Stimulated activated naive CD8-positive, alpha-beta T cell treated with anti-CD3 and anti-CD28 coated beads, Interleukin-15, Interleukin-2, amounts not matched to agents 100 ng/mL and 50 ng/mL, for 24 hours (primary cell): ENCODE measurements around the gene DHX16.
"Not testable (repeated sequence)": the region's sequence is repeated elsewhere in the genome, so short reads cannot be mapped to it uniquely, and the experiment has no call there.

Experiments used
- H3K27ac Mint-ChIP-seq: one replicate; pipeline ENCODE4 v1.8.0; 2021; ENCODE audit warnings: mild to moderate bottlenecking, mixed read lengths
- H3K27me3 Mint-ChIP-seq: one replicate; pipeline ENCODE4 v1.8.0; 2021; ENCODE audit warnings: mixed read lengths
- H3K36me3 Mint-ChIP-seq: one replicate; pipeline ENCODE4 v1.8.0; 2021; ENCODE audit warnings: low read depth, mixed read lengths
- H3K4me1 Mint-ChIP-seq: one replicate; pipeline ENCODE4 v1.8.0; 2021; ENCODE audit warnings: low read depth, mixed read lengths
- H3K4me3 Mint-ChIP-seq: one replicate; pipeline ENCODE4 v1.8.0; 2021; ENCODE audit warnings: mild to moderate bottlenecking, mixed read lengths
- H3K9me3 Mint-ChIP-seq: one replicate; pipeline ENCODE4 v1.8.0; 2021; ENCODE audit warnings: mixed read lengths

The DHX16 gene

DNA sequence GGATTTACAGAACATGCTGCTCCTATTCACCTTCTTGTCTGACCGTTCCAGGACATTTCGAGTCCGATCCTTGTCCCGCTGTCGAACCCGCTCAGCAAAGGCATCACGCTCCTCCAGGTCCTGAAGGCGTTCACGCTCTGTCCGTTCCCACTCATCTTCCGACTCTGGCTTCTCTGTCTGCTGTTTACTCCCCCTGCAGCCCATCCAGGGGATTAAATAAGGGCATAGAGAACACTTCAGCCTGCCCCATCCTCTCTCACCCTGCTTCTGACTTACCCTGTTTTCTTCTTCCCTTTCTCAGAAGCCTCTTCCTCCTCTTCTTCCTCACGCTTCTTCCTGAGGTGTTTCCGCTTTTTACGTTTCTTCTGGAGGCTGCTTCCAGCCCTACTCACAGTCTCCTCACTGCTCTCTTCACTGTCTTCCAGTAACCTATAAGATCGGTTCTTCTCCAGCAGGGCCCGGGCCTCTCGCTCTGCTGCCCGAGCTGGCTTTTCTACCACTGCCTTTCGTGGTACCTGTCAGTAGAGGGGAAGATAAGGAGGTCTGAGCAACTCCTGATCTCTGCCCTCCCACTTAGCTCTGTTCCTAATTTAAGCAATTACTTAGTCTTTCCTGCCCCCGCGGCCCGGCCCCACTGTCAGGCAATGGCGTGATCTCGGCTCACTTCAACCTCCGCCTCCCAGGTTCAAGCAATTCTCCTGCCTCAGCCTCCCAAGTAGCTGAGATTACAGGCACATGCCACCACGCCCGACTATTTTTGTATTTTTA lies 1.9 kb downstream of the DHX16 start:
- peak overlapping the region; percentile 39 for H3K27ac Mint-ChIP-seq
- H3K36me3 Mint-ChIP-seq: peaks cover 36% of the 10 kb centered on the region
- H3K27me3 Mint-ChIP-seq: no peaks in the 10 kb centered on the region
- no peaks in the 10 kb centered on the region for H3K9me3 Mint-ChIP-seq
- H3K4me3 Mint-ChIP-seq: peak overlapping the region; percentile 94
- peaks cover 31% of the 10 kb centered on the region for H3K4me1 Mint-ChIP-seq

GRCh38 chr6:30666300-30666699 lies 6.5 kb downstream of the DHX16 start:
- H3K4me3 Mint-ChIP-seq, H3K27me3 Mint-ChIP-seq, H3K9me3 Mint-ChIP-seq: not testable (repeated sequence)
- H3K4me1 Mint-ChIP-seq: peaks cover 22% of the 10 kb centered on the region
- H3K27ac Mint-ChIP-seq: peak overlapping the region; percentile 66
- peaks cover 64% of the 10 kb centered on the region for H3K36me3 Mint-ChIP-seq

GRCh38 chr6:30664994-30665767 lies 7.6 kb downstream of the DHX16 start:
- Mint-ChIP-seq H3K27me3 (no peaks in the 10 kb centered on the region), H3K9me3 (no peaks in the 10 kb centered on the region), H3K4me3 (no peak overlapping the region), H3K36me3 (peaks cover 58% of the 10 kb centered on the region), H3K27ac (no peak overlapping the region), H3K4me1 (peaks cover 15% of the 10 kb centered on the region)

GRCh38 chr6:30657922-30658321 lies 14.9 kb downstream of the DHX16 start:
- Mint-ChIP-seq H3K36me3 (peaks cover 69% of the 10 kb centered on the region), H3K27ac (peak overlapping the region; percentile 74)
- H3K9me3 Mint-ChIP-seq, H3K4me3 Mint-ChIP-seq, H3K27me3 Mint-ChIP-seq, H3K4me1 Mint-ChIP-seq: not testable (repeated sequence)

DNA sequence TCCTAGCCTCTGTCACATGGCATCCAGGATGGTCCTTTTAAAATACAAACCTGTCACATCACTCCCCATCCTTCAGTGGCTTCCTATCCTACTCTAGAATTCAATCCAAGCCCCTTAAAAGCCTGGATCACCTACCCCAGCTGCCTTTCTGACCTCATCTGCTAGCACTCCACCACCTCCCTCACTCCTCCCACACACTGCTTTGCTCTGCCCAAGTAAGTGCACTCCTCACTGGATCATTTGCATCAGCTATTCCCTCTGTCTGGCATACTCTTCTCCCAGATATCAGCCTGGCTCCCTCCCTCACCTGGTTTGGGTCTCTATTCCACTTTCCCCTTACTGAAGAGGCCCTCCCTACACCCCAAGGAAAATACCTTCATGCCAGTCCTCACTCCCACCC lies 15.4 kb downstream of the DHX16 start:
- H3K9me3 Mint-ChIP-seq: no peaks in the 10 kb centered on the region
- peaks cover 69% of the 10 kb centered on the region for H3K36me3 Mint-ChIP-seq
- no peaks in the 10 kb centered on the region for H3K4me1 Mint-ChIP-seq
- no peaks in the 10 kb centered on the region for H3K27me3 Mint-ChIP-seq
- no peak overlapping the region for H3K4me3 Mint-ChIP-seq
- H3K27ac Mint-ChIP-seq: peak overlapping the region; percentile 74

DNA sequence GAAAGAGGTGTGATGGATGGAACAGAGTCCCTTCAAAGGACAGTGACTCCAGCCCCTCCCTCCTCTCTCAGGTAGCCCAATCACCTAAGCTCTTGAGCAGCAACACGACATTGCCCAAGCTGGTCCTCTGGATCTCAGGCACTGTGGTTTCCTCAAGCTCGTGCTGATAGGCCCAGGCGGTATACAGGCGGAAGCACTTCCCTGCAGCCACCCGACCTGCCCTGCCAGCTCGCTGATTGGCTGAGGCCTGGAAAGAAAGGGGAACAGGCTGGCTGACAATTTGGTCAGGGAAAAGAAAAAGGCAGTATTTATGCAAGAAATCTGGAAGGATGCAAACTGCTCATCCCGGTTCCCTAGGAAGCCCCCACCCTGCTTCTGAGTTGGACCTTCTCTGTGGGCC lies 16.3 kb downstream of the DHX16 start:
- Mint-ChIP-seq H3K36me3 (peaks cover 67% of the 10 kb centered on the region), H3K4me3 (no peak overlapping the region), H3K27me3 (no peaks in the 10 kb centered on the region), H3K9me3 (no peaks in the 10 kb centered on the region), H3K27ac (no peak overlapping the region), H3K4me1 (no peaks in the 10 kb centered on the region)

DNA sequence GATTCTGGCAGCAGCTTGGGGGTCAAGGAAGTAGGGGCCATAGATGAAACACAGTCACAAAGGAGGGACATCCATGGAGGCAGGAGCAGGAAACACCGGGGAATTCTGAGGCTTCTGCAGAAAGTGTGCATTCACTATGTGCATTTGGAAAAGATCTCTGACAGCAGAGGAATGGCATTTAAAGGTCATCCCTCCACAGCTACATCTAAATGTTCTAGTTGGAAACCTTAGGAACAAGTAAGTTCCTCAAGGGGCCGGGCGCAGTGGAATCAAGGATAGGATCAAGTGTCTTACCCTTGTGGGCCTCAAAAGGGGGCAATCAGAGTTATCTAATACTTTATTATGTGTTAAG lies 17.1 kb downstream of the DHX16 start:
- Mint-ChIP-seq H3K4me3 (no peak overlapping the region), H3K27ac (no peak overlapping the region), H3K4me1 (no peaks in the 10 kb centered on the region), H3K9me3 (no peaks in the 10 kb centered on the region), H3K36me3 (peaks cover 70% of the 10 kb centered on the region), H3K27me3 (no peaks in the 10 kb centered on the region)

DNA sequence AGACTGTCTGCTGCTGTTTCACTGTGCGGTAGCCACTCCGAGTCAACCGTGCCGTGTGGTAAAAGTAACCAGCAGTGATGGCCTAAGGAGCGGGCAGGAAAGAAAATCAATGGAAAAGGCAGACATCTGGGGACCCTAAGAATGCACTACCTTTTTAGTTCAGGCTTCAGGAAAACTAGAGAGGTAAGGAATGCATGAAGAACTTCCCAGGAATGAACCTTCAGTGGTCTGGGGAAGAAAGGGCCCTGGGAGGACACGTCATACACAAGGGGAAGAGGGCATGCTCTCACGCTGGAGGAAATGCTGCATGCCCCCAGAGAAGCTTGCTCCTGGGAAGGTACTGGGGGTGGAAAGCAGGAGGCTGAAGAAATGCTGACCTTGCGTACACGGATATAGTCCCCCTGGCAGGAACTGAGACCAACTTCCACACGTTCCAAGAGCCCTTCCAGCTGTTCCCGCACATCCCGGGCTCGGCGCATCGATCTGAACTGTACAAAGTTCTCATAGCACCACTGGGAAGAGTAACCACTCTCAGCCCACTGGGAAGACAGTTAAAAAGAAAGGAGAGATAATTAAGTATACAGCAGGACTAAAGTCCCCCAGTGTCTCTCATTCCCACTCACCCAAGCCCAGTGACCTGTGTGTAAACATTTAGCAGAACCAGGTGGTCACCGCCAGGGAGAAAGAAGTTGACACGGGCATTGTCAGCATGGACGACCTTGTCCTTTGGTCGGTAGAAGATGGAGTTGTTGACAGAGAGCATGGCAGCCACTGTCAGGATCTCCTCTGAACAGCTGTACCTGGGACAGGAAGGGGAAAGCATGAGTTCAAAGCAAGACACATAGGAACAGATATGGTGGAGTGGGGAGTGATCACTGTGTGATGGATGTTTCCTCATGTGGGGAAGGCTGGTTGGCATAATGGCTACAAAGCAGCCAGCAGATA lies 17.7 kb downstream of the DHX16 start:
- no peak overlapping the region for H3K27ac Mint-ChIP-seq
- H3K4me1 Mint-ChIP-seq: no peaks in the 10 kb centered on the region
- H3K9me3 Mint-ChIP-seq: no peaks in the 10 kb centered on the region
- no peaks in the 10 kb centered on the region for H3K27me3 Mint-ChIP-seq
- H3K4me3 Mint-ChIP-seq: no peak overlapping the region
- H3K36me3 Mint-ChIP-seq: peaks cover 69% of the 10 kb centered on the region

DNA sequence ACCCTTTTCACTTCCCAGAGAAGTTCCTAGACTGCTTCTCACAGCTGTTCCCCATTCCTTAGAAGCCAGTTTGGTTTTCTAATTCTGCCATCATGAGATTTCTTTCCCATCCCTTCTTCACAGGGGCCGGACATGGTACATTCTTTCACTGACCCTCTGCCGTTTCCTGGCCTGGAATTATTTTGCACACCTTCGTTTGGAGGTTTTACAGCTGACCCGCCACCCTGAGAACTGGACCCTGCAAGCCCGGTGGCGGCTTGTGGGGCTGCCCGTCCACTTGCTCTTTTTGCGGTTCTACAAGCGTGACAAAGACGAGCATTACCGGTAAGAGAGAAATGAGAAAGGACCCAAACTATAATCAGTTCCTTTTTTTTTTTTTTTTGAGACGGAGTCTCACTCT lies 21.7 kb downstream of the DHX16 start:
- H3K27ac Mint-ChIP-seq: no peak overlapping the region
- H3K4me3 Mint-ChIP-seq: no peak overlapping the region
- H3K27me3 Mint-ChIP-seq: no peaks in the 10 kb centered on the region
- no peaks in the 10 kb centered on the region for H3K9me3 Mint-ChIP-seq
- peaks cover 50% of the 10 kb centered on the region for H3K36me3 Mint-ChIP-seq
- H3K4me1 Mint-ChIP-seq: peaks cover 19% of the 10 kb centered on the region

DNA sequence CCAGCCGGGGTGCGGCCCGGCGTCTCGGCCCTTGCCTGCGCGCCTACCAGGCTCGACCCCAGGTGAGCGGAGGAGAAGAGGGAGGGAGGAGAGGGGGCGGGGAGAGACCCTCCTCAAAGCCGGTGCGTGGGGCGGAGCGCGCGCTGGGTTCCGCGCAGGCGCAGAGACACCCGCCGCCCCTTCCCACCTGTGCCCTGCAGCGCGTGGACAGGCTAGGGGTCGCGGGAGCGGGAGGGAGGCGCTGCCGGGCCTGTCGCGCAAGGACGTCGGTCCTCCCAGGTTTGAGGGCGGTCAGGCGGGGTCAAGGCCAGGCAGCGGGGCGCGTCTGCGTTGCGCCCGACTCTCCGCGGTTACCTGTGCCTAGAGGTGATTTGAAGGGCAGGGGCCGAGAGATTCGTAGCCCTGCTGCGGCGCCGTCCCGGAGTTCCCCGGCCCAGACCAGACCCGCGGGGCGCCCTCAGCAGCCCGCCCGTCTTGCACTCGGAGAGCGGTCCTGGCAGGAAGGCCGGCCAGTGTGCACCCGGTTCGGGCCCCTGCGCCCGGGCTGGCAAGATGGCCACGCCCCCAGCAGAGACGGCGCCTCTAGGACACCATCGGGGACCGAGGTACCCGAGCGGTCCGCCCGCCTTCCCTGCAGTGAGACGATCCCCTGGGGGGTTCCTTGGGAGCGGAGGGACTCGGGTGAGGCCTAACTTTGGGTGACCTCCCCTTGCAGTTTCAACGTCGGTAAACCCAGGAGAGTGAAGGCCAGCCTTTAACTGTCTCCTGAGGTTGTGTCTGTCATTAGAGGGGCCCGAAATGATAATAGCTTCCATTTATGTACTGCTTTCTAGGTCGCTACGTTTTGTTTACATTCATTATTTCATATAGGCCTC lies 25.3 kb downstream of the DHX16 start:
- peaks cover 30% of the 10 kb centered on the region for H3K4me1 Mint-ChIP-seq
- H3K27ac Mint-ChIP-seq: peak overlapping the region; percentile 88
- H3K36me3 Mint-ChIP-seq: peaks cover 47% of the 10 kb centered on the region
- no peaks in the 10 kb centered on the region for H3K9me3 Mint-ChIP-seq
- no peaks in the 10 kb centered on the region for H3K27me3 Mint-ChIP-seq
- H3K4me3 Mint-ChIP-seq: peak overlapping the region; percentile 91

DNA sequence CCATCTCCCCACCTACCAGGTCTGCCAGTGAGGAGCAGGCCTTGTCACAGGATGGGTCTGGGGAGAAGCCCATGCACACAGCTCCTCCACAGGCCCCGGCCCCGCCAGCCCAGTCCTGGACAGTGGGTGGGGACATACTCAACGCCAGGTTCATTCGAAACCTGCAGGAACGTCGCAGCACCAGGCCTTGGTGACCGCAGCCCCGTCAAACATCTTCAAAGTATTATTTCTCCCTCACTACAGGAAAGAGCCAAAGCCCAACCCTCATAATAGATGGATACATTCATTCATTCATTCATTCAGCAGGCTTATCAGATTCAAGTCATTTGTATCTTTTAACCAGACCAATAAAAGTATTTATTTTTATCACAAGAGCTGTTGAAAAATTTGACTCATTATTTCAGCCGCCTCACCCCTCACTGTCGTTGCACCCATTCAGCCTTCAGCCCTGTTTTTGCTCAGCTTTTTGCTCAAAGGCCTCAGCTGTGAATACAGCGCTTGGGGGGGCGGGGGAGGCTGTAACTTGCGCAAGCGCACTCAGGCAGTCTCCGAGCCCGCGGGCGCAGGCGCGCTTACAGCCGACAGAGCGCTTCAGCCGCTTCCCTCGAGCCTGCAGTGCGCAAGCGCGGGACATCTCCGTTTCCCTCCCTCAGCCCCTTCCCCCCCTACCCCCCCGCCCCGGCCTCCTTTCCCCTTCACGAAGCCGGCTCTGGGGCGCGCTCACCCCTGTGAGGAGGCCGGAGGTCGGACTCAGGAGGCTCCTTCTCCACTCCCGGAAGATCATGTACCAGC lies 26.2 kb downstream of the DHX16 start, which contains the start of gene C6orf136:
C6orf136 (plus strand) TSS at position 684 of the 792 bp plus-strand sequence; CDS start at position 783, 99 bp downstream.
- H3K4me3 Mint-ChIP-seq: peak within 1 kb of the TSS; percentile 91
- H3K36me3 Mint-ChIP-seq: peaks cover 43% of the 10 kb centered on the region
- no peaks in the 10 kb centered on the region for H3K27me3 Mint-ChIP-seq
- H3K9me3 Mint-ChIP-seq: no peaks in the 10 kb centered on the region
- H3K27ac Mint-ChIP-seq: peak within 1 kb of the TSS; percentile 88
- peaks cover 32% of the 10 kb centered on the region for H3K4me1 Mint-ChIP-seq

DNA sequence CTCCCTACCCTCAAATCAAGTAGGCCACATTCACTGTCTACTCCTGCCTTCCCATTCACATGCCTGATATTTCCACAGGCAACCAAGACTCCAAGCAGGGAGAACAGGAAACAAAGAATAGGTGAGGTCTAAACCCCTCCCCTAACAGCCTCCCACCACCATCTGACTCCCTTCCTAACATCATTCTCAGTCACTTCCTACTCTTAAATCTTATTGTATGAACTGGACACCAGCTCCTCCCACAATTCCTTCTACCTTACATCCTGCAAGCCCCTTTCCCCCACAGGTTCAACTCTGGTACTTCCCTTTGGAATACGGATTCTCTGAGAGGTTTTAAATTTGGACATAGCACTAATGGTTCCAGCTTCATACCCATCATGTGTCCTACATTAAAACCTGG lies 26.8 kb downstream of the DHX16 start:
- H3K27ac Mint-ChIP-seq: peak overlapping the region; percentile 23
- no peaks in the 10 kb centered on the region for H3K9me3 Mint-ChIP-seq
- H3K4me1 Mint-ChIP-seq: peaks cover 39% of the 10 kb centered on the region
- no peaks in the 10 kb centered on the region for H3K27me3 Mint-ChIP-seq
- peaks cover 44% of the 10 kb centered on the region for H3K36me3 Mint-ChIP-seq
- no peak overlapping the region for H3K4me3 Mint-ChIP-seq

- H3K27me3 Mint-ChIP-seq: no peaks in the 10 kb centered on the region
- no peak overlapping the region for H3K4me3 Mint-ChIP-seq
- H3K36me3 Mint-ChIP-seq: peaks cover 42% of the 10 kb centered on the region
- H3K9me3 Mint-ChIP-seq: no peaks in the 10 kb centered on the region
- peaks cover 46% of the 10 kb centered on the region for H3K4me1 Mint-ChIP-seq
- H3K27ac Mint-ChIP-seq: no peak overlapping the region
Measured at GRCh38 chr6:30644769-30645168, 28.0 kb downstream of the DHX16 start.
